Panc1 (cell line): Measurements from ENCODE around the gene PDE3A.

Experiments
- TF ChIP-seq, protein P1 (sequence below), 2 experiments: IDR thresholded peaks; 2 replicates each; pipeline ENCODE4 v1.6.1; 2011 to 2012; ENCODE audit warnings: low read depth in 2 of 2, control low read depth in 1 of 2, low read length in 1 of 2, mild to moderate bottlenecking in 1 of 2, moderate library complexity in 1 of 2; ENCODE audit not compliant: insufficient read depth in 1 of 2
- TF ChIP-seq, protein P2 (sequence below): fragments of 450-650 bp; IDR thresholded peaks from 2 replicates; pipeline ENCODE4 v1.5.1; 2017; ENCODE audit warnings: mild to moderate bottlenecking

GRCh38 chr12:20438299-20438779 is 70.0 kb downstream of the PDE3A start:
- TF ChIP-seq, protein P1, sequence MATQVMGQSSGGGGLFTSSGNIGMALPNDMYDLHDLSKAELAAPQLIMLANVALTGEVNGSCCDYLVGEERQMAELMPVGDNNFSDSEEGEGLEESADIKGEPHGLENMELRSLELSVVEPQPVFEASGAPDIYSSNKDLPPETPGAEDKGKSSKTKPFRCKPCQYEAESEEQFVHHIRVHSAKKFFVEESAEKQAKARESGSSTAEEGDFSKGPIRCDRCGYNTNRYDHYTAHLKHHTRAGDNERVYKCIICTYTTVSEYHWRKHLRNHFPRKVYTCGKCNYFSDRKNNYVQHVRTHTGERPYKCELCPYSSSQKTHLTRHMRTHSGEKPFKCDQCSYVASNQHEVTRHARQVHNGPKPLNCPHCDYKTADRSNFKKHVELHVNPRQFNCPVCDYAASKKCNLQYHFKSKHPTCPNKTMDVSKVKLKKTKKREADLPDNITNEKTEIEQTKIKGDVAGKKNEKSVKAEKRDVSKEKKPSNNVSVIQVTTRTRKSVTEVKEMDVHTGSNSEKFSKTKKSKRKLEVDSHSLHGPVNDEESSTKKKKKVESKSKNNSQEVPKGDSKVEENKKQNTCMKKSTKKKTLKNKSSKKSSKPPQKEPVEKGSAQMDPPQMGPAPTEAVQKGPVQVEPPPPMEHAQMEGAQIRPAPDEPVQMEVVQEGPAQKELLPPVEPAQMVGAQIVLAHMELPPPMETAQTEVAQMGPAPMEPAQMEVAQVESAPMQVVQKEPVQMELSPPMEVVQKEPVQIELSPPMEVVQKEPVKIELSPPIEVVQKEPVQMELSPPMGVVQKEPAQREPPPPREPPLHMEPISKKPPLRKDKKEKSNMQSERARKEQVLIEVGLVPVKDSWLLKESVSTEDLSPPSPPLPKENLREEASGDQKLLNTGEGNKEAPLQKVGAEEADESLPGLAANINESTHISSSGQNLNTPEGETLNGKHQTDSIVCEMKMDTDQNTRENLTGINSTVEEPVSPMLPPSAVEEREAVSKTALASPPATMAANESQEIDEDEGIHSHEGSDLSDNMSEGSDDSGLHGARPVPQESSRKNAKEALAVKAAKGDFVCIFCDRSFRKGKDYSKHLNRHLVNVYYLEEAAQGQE (IDR thresholded peaks at IDR 0.05; ENCODE audit: insufficient read depth in 1 of 2, low read depth in 2 of 2, low read length in 1 of 2), result no peak
- TF ChIP-seq, protein P2, sequence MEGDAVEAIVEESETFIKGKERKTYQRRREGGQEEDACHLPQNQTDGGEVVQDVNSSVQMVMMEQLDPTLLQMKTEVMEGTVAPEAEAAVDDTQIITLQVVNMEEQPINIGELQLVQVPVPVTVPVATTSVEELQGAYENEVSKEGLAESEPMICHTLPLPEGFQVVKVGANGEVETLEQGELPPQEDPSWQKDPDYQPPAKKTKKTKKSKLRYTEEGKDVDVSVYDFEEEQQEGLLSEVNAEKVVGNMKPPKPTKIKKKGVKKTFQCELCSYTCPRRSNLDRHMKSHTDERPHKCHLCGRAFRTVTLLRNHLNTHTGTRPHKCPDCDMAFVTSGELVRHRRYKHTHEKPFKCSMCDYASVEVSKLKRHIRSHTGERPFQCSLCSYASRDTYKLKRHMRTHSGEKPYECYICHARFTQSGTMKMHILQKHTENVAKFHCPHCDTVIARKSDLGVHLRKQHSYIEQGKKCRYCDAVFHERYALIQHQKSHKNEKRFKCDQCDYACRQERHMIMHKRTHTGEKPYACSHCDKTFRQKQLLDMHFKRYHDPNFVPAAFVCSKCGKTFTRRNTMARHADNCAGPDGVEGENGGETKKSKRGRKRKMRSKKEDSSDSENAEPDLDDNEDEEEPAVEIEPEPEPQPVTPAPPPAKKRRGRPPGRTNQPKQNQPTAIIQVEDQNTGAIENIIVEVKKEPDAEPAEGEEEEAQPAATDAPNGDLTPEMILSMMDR, result no peak
